HG02588 (cell line): ENCODE measurements around the gene PRPH2.

Experiments used
- ATAC-seq: cut with Tn5 transposase; IDR thresholded peaks from one replicate; pipeline ENCODE4 v1.9.1; 2021; ENCODE audit warnings: mild to moderate bottlenecking, moderate library complexity; ENCODE audit not compliant: unreplicated experiment

The PRPH2 gene

DNA sequence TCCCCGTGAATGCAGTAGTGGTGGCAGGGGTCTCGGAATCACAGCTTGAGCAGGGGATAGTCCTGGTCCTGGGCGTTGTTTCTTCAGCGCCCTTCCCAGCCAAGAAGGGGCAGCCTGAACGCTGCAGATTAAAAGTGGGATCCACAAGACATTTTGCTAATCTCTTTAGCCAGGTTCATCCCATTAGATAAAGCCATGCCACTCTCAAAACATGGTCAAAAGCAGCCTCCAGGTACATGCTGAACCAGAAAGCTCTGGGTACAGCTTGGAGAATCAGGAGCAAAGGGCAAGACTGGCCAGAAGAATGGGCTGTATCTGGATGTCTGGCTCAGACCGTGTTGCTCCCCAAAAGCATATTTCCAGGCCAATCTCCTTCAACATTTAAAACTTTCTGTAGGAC is at the start of gene PRPH2:
TSS of gene PRPH2 (minus strand) at position 101 of the 400 bp plus-strand sequence. CDS start 263 bp downstream, outside the sequence.
- no peak for ATAC-seq

DNA sequence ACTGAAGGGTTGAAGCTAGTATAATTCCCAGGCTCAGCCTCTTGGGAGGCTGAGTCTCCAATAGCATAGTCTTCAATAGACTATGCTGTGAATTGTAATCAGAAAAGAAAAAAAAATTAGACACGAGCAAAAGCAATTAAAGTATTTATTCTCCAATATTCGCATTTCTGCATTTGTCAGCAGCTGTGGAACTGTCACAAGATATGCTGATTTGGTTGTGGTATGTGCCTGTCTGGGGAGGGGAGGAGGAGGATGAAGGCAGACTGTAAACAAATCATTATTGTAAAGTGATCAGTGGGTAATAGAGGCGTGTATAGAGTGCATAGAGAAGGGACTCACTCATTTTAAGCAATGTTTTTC is 49.3 kb upstream of the PRPH2 start:
- ATAC-seq: no peak

DNA sequence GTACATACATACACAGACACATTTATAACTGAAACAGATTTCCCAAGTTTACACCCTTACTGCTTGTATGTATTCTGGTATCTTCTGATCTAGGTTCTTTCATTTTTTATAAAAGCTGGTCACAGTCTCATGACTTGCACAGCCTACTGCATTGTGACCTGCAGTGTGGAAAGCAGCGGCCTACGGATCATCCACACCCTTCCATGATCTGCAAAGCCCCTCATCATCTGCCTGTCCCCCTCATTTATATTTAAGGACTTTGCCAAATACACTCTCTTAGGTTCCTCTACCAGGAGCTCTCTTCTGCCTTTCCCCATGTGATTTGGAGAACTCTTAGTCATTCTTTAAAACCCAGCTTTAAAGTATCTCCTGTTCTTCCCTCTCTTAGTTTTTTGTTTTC is 47.4 kb upstream of the PRPH2 start:
- ATAC-seq: no peak

DNA sequence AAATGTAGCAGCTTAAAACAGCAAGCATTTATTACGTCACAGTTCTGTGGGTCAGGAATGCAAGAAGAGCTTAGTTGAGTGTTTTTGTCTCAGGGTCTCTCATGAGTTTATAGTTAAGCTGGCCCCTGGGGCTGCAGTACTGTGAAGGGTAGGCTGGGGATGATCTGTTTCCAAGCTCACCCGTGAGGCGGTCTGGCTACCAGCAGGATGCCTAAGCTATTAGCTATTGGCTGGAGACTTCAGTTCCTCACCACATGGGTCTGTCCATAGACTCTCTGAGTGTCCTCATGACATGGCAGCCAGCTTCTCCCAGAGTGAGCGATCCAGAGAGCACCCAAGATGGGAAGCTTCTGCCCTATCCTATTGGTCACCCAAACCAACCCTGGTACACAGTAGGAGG is 46.7 kb upstream of the PRPH2 start:
- no peak for ATAC-seq

- ATAC-seq: no peak
Measured at GRCh38 chr6:42766163-42766670, 43.8 kb upstream of the PRPH2 start.

DNA sequence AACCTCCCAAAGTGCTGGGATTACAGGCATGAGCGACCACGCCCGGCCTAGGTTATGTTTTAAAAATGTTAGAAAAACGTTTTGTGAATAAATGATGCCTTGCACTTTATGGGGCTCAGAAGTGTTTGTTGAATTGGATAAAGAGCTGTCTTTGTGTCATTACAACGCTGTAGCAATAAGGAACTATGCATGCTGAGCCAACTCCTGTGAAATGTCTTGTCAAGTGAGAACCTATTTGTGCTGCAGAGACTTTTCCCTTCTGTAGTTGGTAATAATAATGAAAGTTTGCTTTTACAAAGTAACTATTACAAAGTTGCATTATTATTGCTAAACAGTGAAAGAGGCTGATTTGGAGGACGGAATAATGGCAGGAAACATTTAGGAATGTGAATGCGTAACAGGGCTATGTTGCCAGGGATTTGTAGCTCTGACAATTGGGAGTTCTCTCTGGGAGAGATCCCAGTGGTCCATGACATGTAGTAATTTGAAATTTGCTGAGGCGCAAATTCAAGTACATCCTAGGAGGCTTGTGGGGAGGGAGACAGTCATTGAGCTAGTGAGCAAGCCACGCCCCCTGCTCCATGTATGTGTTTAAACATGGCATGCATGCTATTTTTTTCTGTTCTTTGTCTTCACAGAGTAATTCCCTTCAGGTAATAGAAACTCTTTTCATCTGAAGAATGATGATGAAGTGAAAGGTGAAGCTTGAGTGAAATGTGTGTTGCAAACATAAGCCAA is 42.7 kb upstream of the PRPH2 start:
- ATAC-seq: no peak

DNA sequence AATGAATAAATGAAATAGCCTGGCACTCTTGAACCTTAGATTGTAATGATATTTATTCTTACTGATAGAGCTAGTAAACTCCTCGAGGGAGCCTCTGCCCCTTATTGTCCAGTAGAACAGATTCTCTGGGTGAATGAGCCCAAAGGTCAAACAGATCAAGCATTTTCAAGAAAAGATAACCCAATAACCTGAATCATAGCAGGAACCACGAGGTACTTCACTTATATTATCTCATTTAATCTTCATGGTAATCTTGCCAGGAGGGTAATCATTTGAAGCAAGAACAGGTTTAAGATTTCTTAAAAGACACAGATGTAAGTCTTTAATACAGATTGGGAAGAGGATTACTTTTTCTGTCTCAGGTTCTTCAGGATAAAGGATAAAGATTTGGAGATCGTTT is 40.6 kb upstream of the PRPH2 start:
- no peak for ATAC-seq

GRCh38 chr6:42762426-42762859 is 40.0 kb upstream of the PRPH2 start:
- ATAC-seq: no peak

- no peak for ATAC-seq
Measured at GRCh38 chr6:42761287-42762067, 39.1 kb upstream of the PRPH2 start.

DNA sequence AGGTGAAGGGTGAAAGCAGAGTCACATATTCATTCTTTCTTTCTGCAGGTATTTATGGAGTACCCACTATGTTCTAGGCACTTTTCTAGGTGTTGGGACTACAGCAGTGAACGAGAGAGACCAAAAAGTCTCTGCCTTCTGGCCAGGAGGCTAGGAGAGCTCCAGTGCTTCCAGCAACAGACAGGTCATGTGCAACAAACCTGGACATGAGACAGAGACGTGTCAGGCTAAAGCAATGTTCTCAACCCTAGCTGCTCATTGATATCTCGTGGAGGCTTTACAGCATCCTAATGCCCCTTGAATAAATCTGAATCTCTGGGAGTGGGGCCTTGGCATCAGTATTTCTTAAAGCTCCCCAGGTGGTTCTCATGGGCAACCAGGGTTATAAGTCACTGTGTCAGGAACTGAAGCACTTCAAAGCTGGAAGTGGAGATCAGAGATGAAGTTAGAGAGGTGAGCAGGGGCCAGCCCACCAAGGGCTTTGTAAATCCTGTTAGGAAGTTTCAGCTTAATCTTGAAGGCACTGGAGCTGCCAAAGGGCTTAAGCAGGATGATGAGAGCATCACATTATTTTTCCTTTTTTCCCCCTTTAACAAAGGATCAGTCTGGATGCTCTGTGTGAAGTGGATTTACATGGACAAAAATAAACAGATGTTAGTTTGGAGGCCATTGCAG is 36.5 kb upstream of the PRPH2 start:
- ATAC-seq: no peak

DNA sequence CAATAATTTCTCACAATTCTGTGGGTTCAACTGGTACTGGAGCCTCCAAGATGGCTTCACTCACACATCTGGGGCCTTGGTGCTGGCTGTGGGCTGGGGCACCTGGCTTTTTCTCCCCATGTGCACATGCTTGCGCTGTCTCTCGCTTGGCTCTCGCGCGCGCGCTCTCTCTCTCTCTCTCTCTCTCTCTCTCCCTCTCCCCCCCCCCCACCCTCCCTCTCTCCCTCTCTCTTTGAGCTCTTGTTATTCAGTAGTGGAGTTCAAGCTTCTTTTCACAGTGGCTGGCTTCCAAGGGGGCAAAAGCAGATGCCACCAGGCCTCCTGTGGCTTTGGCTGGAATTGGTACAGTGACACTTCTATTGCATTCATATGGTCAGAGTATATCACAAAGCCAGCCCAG is 34.3 kb upstream of the PRPH2 start:
- ATAC-seq: no peak

- ATAC-seq: no peak
Measured at GRCh38 chr6:42754759-42755158, 32.4 kb upstream of the PRPH2 start.

DNA sequence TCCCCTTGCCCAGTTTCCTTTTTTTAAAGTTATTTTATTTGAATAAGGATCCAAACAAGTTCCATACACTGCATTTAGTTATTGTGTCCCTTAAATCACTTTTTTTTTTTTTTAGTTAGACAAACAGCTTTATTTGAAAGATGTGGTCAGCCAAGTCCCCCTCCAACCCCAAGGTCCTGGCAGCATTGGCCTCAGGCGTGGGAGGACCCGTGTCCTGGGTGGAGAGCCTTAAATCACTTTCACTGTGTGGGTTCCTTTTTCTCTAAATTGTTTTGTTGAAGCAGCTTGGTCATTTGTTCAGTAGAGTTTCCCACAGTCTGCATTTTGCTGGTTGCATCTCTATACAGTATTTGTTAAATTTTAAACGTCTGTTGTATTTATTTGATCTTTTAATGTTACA is 28.7 kb upstream of the PRPH2 start:
- ATAC-seq: no peak

GRCh38 chr6:42748203-42748898 is 26.0 kb upstream of the PRPH2 start:
- no peak for ATAC-seq

GRCh38 chr6:42746463-42747391 is 24.3 kb upstream of the PRPH2 start:
- peak; percentile 60 for ATAC-seq

DNA sequence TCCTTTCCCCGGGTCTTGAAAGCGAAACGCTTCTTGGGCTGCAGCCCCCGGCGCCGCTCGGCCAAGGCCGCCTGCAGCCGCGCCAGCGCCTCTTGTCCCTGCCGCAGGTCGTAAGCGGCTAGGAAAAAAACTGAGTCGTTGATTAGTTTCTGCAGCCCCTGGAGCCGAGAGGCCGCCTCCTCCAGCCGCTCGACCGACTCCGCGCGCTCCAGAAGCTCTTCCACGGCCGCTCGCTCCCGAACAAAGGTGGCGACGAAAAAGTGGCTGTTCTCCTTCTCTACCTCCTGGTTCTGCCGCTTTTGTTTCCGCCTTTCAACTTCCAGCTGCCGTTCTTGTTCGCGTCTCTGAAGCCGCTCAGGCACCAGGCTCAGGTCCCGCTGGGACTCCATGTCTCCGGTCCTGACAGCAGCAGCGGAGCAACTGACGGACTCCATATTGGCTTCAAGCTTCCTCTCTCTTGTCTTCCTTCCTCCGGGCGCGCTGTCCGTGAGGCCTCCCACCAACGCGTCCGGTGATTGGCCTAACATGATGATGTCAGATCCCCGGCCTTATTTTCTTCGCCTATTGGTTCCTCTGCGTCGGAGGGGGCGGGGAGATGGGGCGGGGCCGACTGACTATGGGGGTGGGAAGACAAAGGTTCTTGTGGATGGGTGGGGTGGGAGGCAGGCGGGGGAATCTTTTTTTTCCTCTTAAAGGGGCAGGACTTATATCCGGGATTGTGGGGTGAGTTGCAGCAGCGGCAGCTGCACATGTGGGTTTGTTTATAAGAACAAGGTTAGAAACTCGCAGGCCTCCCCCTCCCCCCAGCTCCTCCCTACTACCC is 23.5 kb upstream of the PRPH2 start, which contains the start of gene TBCC:
TSS of gene TBCC (minus strand) at position 464 of the 823 bp plus-strand sequence. CDS start at position 434, 30 bp downstream.
- ATAC-seq: peak; percentile 77

DNA sequence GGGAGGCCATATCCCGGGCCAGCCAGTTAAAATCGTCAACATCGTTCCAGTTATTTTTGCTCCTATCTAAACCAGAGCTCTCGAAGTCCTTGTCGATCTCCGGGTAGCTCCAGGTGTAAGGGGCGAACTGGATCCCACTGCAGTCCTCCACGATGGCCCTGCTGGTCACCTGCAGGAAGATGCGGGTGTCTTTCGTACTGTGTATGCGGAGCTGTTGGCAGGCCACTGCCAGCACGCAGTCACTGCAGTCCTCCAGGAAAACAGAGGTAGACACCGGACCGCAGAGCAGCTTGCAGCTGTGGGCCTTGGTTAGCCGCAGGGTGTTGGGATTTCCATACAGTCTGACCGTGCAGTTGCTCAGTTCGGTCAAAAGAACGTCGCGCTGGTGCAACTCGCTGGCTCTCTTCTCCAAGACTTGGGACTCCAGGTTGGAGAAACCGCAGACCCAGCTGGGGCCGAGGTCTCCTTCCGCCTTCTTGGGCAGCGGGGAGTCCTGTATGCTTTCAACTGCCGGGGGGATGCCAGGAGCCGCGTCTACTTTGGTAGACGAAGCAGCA is 22.8 kb upstream of the PRPH2 start:
- ATAC-seq: no peak

DNA sequence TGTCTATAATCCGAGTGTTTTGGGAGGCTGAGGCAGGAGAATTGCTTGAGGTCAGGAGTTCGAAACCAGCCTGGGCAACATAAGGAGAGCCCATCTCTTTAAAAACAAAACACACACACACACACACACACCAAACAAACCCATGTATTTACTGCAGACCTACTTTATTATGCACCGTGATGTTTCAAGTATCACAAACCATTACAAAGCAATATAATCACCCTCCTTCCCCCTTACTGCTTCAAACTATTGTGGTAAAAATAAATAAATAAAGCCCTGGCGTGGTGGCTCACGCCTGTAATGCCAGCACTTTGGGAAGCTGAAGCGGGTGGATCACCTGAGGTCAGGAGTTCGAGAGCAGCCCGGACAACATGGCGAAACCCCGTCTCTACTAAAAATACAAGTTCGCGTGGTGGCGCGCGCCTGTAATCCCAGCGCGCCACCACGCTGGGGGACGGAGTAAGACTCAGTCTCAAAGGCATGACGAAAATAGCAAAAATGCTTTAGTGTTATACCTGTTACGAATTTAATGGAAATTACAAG is 22.0 kb upstream of the PRPH2 start:
- no peak for ATAC-seq
